Measurements from ENCODE around the gene AKR7A2.

The AKR7A2 gene

DNA sequence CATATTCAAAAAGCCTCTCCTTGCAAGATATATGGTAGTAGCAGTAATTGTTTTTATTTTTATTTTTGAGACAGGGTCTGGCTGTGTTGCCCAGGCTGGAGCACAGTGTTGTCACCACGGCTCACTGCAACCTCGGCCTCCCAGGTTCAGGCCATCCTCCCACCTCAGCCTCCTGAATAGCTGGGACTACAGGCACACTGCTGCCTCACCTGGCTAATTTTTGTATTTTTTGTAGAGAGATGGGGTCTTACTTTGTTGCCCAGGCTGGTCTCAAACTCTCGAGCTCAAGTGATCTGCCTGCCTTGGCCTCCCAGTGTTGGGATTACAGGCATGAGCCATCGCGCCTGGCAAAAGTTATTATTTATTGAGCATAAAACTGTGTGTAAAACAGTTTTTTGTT lies 38.6 kb upstream of the AKR7A2 start:
- no peak overlapping the region for H2BK120ac ChIP-seq (ENCODE audit: insufficient read depth, low read length, poor library complexity)
- no peaks in the 10 kb centered on the region for H3K79me1 ChIP-seq (ENCODE audit: low read length)
- no peak overlapping the region for H3K9ac ChIP-seq (ENCODE audit: low read length)
- no peaks in the 10 kb centered on the region for H3K4me1 ChIP-seq (ENCODE audit: control insufficient read depth in 1 of 2, insufficient read depth in 2 of 2, low read length in 2 of 2)
- H2BK5ac ChIP-seq (ENCODE audit: low read depth, low read length, poor library complexity) = no peak overlapping the region
- H3K79me2 ChIP-seq (ENCODE audit: control insufficient read depth, insufficient read depth, low read length, poor library complexity) = no peaks in the 10 kb centered on the region
- no peak overlapping the region for H3K4me2 ChIP-seq (ENCODE audit: low read length)
- H4K12ac ChIP-seq (ENCODE audit: low read depth, low read length) = no peak overlapping the region
- no peak overlapping the region for H3K18ac ChIP-seq (ENCODE audit: low read length)
- no peak overlapping the region for H3K27ac ChIP-seq (ENCODE audit: low read depth, low read length)
- no peak overlapping the region for H4K8ac ChIP-seq (ENCODE audit: low read depth, low read length)
- no peak for DNase-seq
- WGBS (ENCODE audit: extremely low coverage, insufficient coverage, insufficient read length) = no CpG with 5 or more reads among the region's 5 CpGs
- no peak overlapping the region for H2AFZ ChIP-seq (ENCODE audit: insufficient read depth, low read length, poor library complexity)
- H3K4me3 ChIP-seq (ENCODE audit: low read depth, low read length) = no peak overlapping the region
- H2BK12ac ChIP-seq (ENCODE audit: low read length) = no peak overlapping the region
- peaks cover 62 to 80% of the 10 kb centered on the region in 2 experiments for H3K36me3 ChIP-seq (ENCODE audit: control insufficient read depth in 1 of 2, insufficient read depth in 2 of 2, low read length in 2 of 2)
- H3K23ac ChIP-seq (ENCODE audit: low read length) = no peak overlapping the region
- no peak overlapping the region for H3K14ac ChIP-seq (ENCODE audit: low read length)
- no peaks in the 10 kb centered on the region for H3K27me3 ChIP-seq (ENCODE audit: insufficient read depth, low read length)
- H3K9me3 ChIP-seq (ENCODE audit: insufficient read depth, low read depth, low read length) = no peaks in the 10 kb centered on the region
- no peak overlapping the region for H2AK5ac ChIP-seq (ENCODE audit: low read length)
- H3K4ac ChIP-seq (ENCODE audit: low read depth, low read length) = no peak overlapping the region
- H4K91ac ChIP-seq (ENCODE audit: low read depth, low read length) = no peak overlapping the region

DNA sequence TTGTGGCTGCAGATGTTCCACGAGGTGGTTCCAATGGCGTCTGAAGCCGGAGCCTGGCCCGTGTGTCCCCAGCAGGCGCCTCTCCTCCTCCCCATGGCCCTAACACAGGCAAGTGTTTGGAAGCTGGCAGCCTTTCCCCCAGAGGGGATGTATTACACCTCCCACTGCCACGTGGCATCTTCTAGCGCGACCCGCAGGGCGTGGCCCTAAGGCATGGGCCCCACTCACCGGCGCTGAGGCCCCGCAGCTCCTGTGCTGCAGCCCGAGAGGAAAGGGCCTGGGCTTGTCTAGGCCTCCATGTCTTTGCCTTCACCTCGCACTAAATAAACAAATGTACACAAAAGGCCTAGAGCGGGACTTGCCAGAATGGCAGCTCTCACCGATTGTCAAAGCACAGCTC lies 38.1 kb upstream of the AKR7A2 start:
- Histone ChIP-seq H3K4me2 (ENCODE audit: low read length) (no peak overlapping the region), H2BK120ac (ENCODE audit: insufficient read depth, low read length, poor library complexity) (no peak overlapping the region), H3K4me1 (ENCODE audit: control insufficient read depth in 1 of 2, insufficient read depth in 2 of 2, low read length in 2 of 2) (no peaks in the 10 kb centered on the region), H3K4me3 (ENCODE audit: low read depth, low read length) (no peak overlapping the region), H2BK5ac (ENCODE audit: low read depth, low read length, poor library complexity) (no peak overlapping the region), H3K27ac (ENCODE audit: low read depth, low read length) (no peak overlapping the region), H2AK5ac (ENCODE audit: low read length) (no peak overlapping the region), H2BK12ac (ENCODE audit: low read length) (no peak overlapping the region), H3K9ac (ENCODE audit: low read length) (no peak overlapping the region), H3K23ac (ENCODE audit: low read length) (no peak overlapping the region), H3K14ac (ENCODE audit: low read length) (no peak overlapping the region), H3K9me3 (ENCODE audit: insufficient read depth, low read depth, low read length) (no peaks in the 10 kb centered on the region), H4K8ac (ENCODE audit: low read depth, low read length) (no peak overlapping the region), H3K79me2 (ENCODE audit: control insufficient read depth, insufficient read depth, low read length, poor library complexity) (no peaks in the 10 kb centered on the region), H4K12ac (ENCODE audit: low read depth, low read length) (no peak overlapping the region), H3K18ac (ENCODE audit: low read length) (no peak overlapping the region), H3K27me3 (ENCODE audit: insufficient read depth, low read length) (no peaks in the 10 kb centered on the region), H3K36me3 (ENCODE audit: control insufficient read depth in 1 of 2, insufficient read depth in 2 of 2, low read length in 2 of 2) (peaks cover 64 to 83% of the 10 kb centered on the region in 2 experiments), H3K79me1 (ENCODE audit: low read length) (no peaks in the 10 kb centered on the region), H3K4ac (ENCODE audit: low read depth, low read length) (no peak overlapping the region), H2AFZ (ENCODE audit: insufficient read depth, low read length, poor library complexity) (no peak overlapping the region), H4K91ac (ENCODE audit: low read depth, low read length) (no peak overlapping the region)
- no peak for DNase-seq
- no CpG with 5 or more reads among the region's 17 CpGs for WGBS (ENCODE audit: extremely low coverage, insufficient coverage, insufficient read length)

DNA sequence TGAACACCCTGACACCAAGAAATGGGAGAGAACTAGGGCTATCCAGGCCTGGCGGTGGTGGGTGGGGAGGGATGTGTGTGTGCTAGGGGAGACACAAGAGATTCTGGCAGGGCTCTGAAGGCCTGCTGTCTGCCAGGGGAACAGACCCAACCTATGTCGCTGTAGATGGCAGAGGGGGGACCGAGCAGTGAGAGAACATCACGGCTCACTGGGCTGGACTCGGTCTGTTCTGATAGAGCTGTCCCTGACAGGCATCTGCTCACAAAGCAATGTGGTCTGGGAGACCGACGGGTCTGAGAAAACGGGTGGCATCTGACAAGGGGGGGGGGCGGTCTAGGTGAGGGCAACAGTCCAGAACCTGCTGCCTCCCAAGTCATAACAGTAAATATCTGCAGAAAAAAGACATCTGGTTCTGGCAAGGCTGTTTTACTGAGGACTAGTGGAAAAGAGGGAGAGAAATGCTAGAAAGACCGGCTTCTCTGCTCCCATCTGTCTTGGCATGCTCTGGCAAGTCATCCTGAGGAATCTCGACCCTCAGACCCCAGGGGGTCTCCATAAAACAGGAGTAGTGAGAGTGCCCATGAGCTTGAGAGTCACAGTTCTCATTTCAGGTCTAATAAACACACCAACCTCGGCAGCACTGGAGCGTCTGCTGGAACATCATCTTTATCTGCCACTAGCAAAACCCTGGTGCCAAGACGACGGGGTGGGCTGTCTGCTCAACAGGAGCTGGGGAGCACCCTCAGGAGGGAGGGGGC lies 36.7 kb upstream of the AKR7A2 start:
- Histone ChIP-seq H3K9me3 (ENCODE audit: insufficient read depth, low read depth, low read length) (no peaks in the 10 kb centered on the region), H3K4me3 (ENCODE audit: low read depth, low read length) (no peak overlapping the region), H3K18ac (ENCODE audit: low read length) (no peak overlapping the region), H3K4me2 (ENCODE audit: low read length) (no peak overlapping the region), H4K91ac (ENCODE audit: low read depth, low read length) (no peak overlapping the region), H4K12ac (ENCODE audit: low read depth, low read length) (no peak overlapping the region), H3K27me3 (ENCODE audit: insufficient read depth, low read length) (no peaks in the 10 kb centered on the region), H3K36me3 (ENCODE audit: control insufficient read depth in 1 of 2, insufficient read depth in 2 of 2, low read length in 2 of 2) (peaks cover 66 to 84% of the 10 kb centered on the region in 2 experiments), H3K14ac (ENCODE audit: low read length) (no peak overlapping the region), H3K23ac (ENCODE audit: low read length) (no peak overlapping the region), H3K79me2 (ENCODE audit: control insufficient read depth, insufficient read depth, low read length, poor library complexity) (no peaks in the 10 kb centered on the region), H4K8ac (ENCODE audit: low read depth, low read length) (no peak overlapping the region), H3K27ac (ENCODE audit: low read depth, low read length) (no peak overlapping the region), H3K79me1 (ENCODE audit: low read length) (no peaks in the 10 kb centered on the region), H2BK12ac (ENCODE audit: low read length) (no peak overlapping the region), H3K4ac (ENCODE audit: low read depth, low read length) (no peak overlapping the region), H2BK5ac (ENCODE audit: low read depth, low read length, poor library complexity) (no peak overlapping the region), H2BK120ac (ENCODE audit: insufficient read depth, low read length, poor library complexity) (no peak overlapping the region), H2AK5ac (ENCODE audit: low read length) (no peak overlapping the region), H3K4me1 (ENCODE audit: control insufficient read depth in 1 of 2, insufficient read depth in 2 of 2, low read length in 2 of 2) (no peaks in the 10 kb centered on the region), H2AFZ (ENCODE audit: insufficient read depth, low read length, poor library complexity) (no peak overlapping the region), H3K9ac (ENCODE audit: low read length) (no peak overlapping the region)
- WGBS (ENCODE audit: extremely low coverage, insufficient coverage, insufficient read length) = no CpG with 5 or more reads among the region's 15 CpGs
- no peak for DNase-seq

DNA sequence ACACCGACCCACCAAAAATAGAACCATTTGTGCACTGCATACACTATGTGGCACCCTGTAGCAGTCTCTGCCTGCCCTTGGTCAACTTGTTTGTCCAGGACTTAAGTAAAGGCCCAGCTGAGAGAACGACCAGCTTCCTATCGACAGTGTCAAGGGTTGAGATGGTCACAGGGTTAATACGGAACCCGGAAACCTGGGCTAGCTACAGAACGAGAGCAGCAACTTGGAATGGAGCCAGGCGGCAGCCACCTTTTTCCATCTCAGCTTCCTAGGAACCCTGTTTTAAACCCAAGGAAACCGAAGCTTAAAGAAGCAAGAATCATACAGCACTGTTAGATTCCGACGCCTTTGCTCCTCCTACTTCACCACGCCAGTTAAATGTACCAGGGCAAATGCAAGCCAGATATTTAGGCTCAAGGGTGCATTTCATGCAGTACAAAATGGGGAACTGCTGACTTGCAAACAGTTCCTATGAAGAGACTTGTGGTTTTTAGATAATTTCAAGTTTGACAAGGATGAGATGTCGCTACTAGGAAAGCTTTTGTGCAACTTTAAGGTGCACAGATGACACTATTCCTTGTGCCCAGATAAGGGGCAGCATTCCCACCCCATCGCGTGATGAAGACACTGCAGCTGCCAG lies 35.7 kb upstream of the AKR7A2 start:
- Histone ChIP-seq H3K4me2 (ENCODE audit: low read length) (no peak overlapping the region), H3K4ac (ENCODE audit: low read depth, low read length) (no peak overlapping the region), H3K9me3 (ENCODE audit: insufficient read depth, low read depth, low read length) (peaks cover 1% of the 10 kb centered on the region), H2BK5ac (ENCODE audit: low read depth, low read length, poor library complexity) (no peak overlapping the region), H2AFZ (ENCODE audit: insufficient read depth, low read length, poor library complexity) (no peak overlapping the region), H3K36me3 (ENCODE audit: control insufficient read depth in 1 of 2, insufficient read depth in 2 of 2, low read length in 2 of 2) (peaks cover 66 to 84% of the 10 kb centered on the region in 2 experiments), H3K79me1 (ENCODE audit: low read length) (no peaks in the 10 kb centered on the region), H3K79me2 (ENCODE audit: control insufficient read depth, insufficient read depth, low read length, poor library complexity) (no peaks in the 10 kb centered on the region), H3K18ac (ENCODE audit: low read length) (no peak overlapping the region), H2BK12ac (ENCODE audit: low read length) (no peak overlapping the region), H3K23ac (ENCODE audit: low read length) (no peak overlapping the region), H3K14ac (ENCODE audit: low read length) (no peak overlapping the region), H3K4me3 (ENCODE audit: low read depth, low read length) (no peak overlapping the region), H4K12ac (ENCODE audit: low read depth, low read length) (no peak overlapping the region), H3K27me3 (ENCODE audit: insufficient read depth, low read length) (no peaks in the 10 kb centered on the region), H2BK120ac (ENCODE audit: insufficient read depth, low read length, poor library complexity) (no peak overlapping the region), H4K8ac (ENCODE audit: low read depth, low read length) (no peak overlapping the region), H3K4me1 (ENCODE audit: control insufficient read depth in 1 of 2, insufficient read depth in 2 of 2, low read length in 2 of 2) (no peaks in the 10 kb centered on the region), H3K9ac (ENCODE audit: low read length) (no peak overlapping the region), H4K91ac (ENCODE audit: low read depth, low read length) (no peak overlapping the region), H2AK5ac (ENCODE audit: low read length) (no peak overlapping the region), H3K27ac (ENCODE audit: low read depth, low read length) (no peak overlapping the region)
- DNase-seq = no peak
- WGBS (ENCODE audit: extremely low coverage, insufficient coverage, insufficient read length) = no CpG with 5 or more reads among the region's 14 CpGs

Measured in trophoblast cell (in vitro differentiated cells and primary cell).